ENCODE data around the gene MID1. TPM values are rescaled to one million over a fixed set of nuclear protein-coding genes. Genes with fewer than 3 reads are reported as not detected.

The MID1 gene
- polyA plus RNA-seq, 1 donor, result 11.1 TPM

DNA sequence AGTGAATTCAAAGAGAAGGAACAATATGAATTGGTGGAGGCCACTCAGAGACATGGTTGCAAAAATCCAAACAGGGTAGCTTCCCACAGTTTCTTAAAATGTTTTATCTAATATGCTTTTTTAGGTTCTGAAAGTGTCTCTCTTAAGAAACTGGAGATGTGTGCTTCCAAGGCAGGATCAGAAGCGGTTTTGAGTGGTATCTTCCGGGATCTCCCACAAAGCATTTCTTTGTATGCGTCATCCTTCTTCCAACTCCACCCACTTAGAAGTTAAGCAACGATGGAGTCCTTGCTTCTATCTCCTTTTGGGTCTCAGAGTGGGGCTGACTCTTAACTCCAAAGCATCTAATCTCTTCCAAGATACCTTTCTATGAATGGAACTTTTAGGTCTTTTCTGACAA, 196.7 kb downstream of the MID1 start:
- Histone ChIP-seq H3K9me3 (ENCODE audit: control insufficient read depth, low read depth, low read length) (no peaks in the 10 kb centered on the region), H3K27ac (ENCODE audit: low read length) (no peak overlapping the region), H3K4me1 (ENCODE audit: control insufficient read depth, insufficient read depth, low read length) (no peaks in the 10 kb centered on the region), H3K4me3 (ENCODE audit: low read length) (no peak overlapping the region), H3K36me3 (ENCODE audit: control insufficient read depth, insufficient read depth, low read length) (no peaks in the 10 kb centered on the region), H3K27me3 (ENCODE audit: control insufficient read depth, insufficient read depth, low read length) (no peaks in the 10 kb centered on the region)
- WGBS (ENCODE audit: insufficient coverage, low lambda C conversion rate), result no CpG with 5 or more reads among the region's 4 CpGs
- no peak for DNase-seq

DNA sequence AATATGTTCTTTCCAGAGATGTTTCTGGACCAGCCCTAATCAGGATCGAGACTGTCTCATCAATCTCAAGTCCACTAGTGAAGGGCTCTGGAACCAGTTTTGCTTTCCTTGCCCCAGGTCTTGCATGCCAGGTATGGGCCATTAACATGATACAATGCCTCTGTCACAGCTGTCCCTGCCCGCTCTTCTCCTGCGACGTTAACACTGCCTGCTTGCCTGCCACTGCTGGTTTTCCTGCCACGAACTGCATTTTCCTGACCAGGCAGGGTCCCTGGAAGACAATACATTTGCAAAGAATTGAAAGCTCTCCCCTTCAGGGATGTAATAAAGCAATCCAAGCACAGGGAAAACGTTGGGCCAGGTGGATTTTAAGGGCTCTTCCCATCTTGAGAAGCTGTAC, 200.3 kb downstream of the MID1 start:
- no peak overlapping the region for H3K27ac ChIP-seq (ENCODE audit: low read length)
- no CpG with 5 or more reads among the region's 6 CpGs for WGBS (ENCODE audit: insufficient coverage, low lambda C conversion rate)

DNA sequence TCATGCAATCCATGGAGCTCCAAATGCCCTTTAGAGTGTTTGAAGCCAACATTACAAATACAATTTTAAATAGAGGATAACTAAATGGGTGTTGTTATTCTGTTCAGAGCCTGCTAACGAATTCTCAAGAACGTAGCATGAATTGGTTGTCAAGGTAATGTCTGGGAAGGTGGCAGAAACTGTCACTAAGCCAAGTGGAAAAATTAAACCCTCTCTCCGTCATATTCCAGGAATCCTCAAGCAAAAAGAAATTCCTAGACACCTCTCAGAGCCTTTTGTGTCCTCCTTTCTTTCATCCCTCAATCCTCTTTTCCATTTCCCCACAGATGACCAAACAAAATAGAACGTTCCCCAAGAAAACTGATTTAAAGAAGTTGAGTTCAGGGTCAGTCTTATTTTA, 204.0 kb downstream of the MID1 start:
- Histone ChIP-seq H3K27me3 (ENCODE audit: control insufficient read depth, insufficient read depth, low read length) (no peaks in the 10 kb centered on the region), H3K36me3 (ENCODE audit: control insufficient read depth, insufficient read depth, low read length) (no peaks in the 10 kb centered on the region), H3K4me3 (ENCODE audit: low read length) (no peak overlapping the region), H3K9me3 (ENCODE audit: control insufficient read depth, low read depth, low read length) (no peaks in the 10 kb centered on the region), H3K27ac (ENCODE audit: low read length) (no peak overlapping the region), H3K4me1 (ENCODE audit: control insufficient read depth, insufficient read depth, low read length) (no peaks in the 10 kb centered on the region)
- DNase-seq, result no peak
- WGBS (ENCODE audit: insufficient coverage, low lambda C conversion rate), result no CpG with 5 or more reads among the region's 4 CpGs

More for the DNA sequence above, 200.3 kb downstream of the MID1 start:
- Histone ChIP-seq H3K4me3 (ENCODE audit: low read length) (no peak overlapping the region), H3K4me1 (ENCODE audit: control insufficient read depth, insufficient read depth, low read length) (no peaks in the 10 kb centered on the region), H3K9me3 (ENCODE audit: control insufficient read depth, low read depth, low read length) (no peaks in the 10 kb centered on the region), H3K36me3 (ENCODE audit: control insufficient read depth, insufficient read depth, low read length) (no peaks in the 10 kb centered on the region), H3K27me3 (ENCODE audit: control insufficient read depth, insufficient read depth, low read length) (no peaks in the 10 kb centered on the region)
- no peak for DNase-seq

DNA sequence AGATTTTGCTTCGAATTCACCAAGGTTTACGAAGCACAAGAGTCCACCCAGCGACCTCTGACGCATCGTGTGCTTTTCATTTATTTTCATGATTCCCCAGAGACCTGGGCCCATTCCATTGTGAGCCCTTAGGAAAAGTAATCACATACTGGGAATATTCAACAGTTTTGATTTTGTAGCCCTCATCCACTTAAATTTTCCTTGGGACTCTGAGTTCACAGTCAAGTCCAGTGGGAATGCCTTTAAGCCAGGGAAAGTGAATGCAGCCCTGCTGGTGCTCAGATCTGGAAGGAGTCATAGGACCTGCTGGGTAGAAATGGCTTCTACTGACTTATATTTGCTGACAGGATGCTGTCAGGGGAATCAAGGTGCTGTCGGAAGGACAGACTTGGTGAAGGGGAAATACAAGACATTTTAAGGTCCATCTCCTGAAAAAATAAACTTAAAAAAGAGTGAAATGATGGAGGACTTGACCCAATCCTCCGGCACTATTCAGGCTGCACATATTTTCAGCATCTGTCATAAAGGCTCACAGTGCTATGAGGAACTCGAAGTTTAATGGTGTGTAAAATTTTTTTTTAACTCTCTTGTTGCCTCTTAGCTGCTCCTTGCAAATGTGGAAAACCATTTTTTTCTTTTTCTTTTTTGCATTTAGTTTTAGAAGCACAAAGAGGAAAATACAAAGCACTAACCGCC, 204.9 kb downstream of the MID1 start:
- DNase-seq, result no peak
- Histone ChIP-seq H3K27me3 (ENCODE audit: control insufficient read depth, insufficient read depth, low read length) (no peaks in the 10 kb centered on the region), H3K4me1 (ENCODE audit: control insufficient read depth, insufficient read depth, low read length) (no peaks in the 10 kb centered on the region), H3K27ac (ENCODE audit: low read length) (no peak overlapping the region), H3K9me3 (ENCODE audit: control insufficient read depth, low read depth, low read length) (no peaks in the 10 kb centered on the region), H3K36me3 (ENCODE audit: control insufficient read depth, insufficient read depth, low read length) (no peaks in the 10 kb centered on the region), H3K4me3 (ENCODE audit: low read length) (no peak overlapping the region)
- WGBS (ENCODE audit: insufficient coverage, low lambda C conversion rate), result no CpG with 5 or more reads among the region's 9 CpGs

DNA sequence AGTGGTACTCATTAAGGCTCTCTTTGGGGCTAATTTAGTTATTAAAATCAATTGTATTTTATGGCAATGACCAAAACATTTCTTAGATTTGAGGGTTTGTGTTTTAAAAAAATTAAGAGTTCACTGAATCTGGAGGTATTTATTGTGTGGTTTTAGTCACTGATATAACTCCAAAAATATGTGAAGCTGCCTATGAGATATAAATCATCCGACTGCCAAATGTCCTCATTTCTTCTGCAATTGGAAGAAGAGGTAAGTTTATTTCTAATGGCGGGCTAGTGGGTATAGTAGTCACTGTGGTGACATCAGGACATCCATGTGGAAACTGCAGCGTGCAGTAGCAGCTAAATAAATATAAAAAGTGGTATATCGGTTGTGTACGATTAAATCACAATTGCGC, 205.5 kb downstream of the MID1 start:
- DNase-seq, result no peak
- no peaks in the 10 kb centered on the region for H3K36me3 ChIP-seq (ENCODE audit: control insufficient read depth, insufficient read depth, low read length)
- no CpG with 5 or more reads among the region's 6 CpGs for WGBS (ENCODE audit: insufficient coverage, low lambda C conversion rate)
- H3K4me3 ChIP-seq (ENCODE audit: low read length), result no peak overlapping the region
- no peaks in the 10 kb centered on the region for H3K9me3 ChIP-seq (ENCODE audit: control insufficient read depth, low read depth, low read length)
- no peaks in the 10 kb centered on the region for H3K4me1 ChIP-seq (ENCODE audit: control insufficient read depth, insufficient read depth, low read length)
- H3K27me3 ChIP-seq (ENCODE audit: control insufficient read depth, insufficient read depth, low read length), result no peaks in the 10 kb centered on the region
- no peak overlapping the region for H3K27ac ChIP-seq (ENCODE audit: low read length)

DNA sequence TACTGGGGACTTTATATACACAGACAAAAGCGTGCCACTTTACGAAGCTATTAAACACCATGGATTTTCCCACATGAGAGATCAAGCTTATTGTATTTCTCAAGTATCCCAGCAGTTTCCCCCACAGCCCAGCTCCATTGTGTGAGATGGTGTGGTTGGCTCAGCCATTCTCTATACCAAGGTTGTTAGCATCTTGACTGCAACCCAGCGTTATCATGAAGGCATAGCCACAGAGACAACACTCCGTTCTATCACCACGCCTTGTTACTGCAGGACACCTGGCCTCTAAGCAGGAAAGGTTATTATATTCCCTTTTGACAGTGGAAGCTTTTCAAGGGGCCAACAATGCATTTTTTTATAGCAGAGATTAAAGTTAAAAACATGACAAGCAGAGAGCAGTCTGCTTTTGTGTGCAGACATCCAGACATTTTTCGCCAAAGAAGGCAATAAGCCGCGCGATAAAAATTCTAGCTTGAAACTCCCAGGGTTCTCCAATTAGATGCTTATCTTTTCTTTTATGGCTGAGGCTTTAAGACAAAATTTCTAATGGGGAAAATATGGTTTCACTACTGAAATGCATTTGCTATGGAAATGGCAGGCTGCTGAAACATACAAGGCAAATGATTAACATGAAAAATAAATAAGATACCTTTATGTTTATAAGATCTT, 206.1 kb downstream of the MID1 start:
- WGBS (ENCODE audit: insufficient coverage, low lambda C conversion rate), result no CpG with 5 or more reads among the region's 9 CpGs
- Histone ChIP-seq H3K4me3 (ENCODE audit: low read length) (no peak overlapping the region), H3K27ac (ENCODE audit: low read length) (no peak overlapping the region), H3K4me1 (ENCODE audit: control insufficient read depth, insufficient read depth, low read length) (no peaks in the 10 kb centered on the region), H3K27me3 (ENCODE audit: control insufficient read depth, insufficient read depth, low read length) (no peaks in the 10 kb centered on the region), H3K9me3 (ENCODE audit: control insufficient read depth, low read depth, low read length) (no peaks in the 10 kb centered on the region), H3K36me3 (ENCODE audit: control insufficient read depth, insufficient read depth, low read length) (no peaks in the 10 kb centered on the region)
- DNase-seq, result no peak

DNA sequence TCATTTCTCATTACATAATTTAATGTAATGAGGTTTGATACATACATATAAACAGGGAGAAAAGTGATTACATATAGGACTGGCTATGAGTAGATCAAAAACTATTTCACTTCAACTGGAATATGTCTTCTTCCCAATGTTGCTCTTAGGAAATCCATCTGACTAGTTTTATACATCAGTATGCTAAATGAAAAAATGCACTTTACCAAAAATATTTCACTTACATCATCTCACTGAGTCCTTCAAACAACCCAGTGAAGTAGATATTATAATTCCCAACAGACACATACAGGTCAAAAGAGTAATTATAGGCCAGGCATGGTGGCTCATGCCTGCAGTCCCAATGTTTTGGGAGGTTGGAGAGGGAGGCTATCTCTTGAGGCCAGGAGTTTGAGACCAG, 215.9 kb downstream of the MID1 start:
- no peak overlapping the region for H3K4me3 ChIP-seq (ENCODE audit: low read length)
- no peaks in the 10 kb centered on the region for H3K4me1 ChIP-seq (ENCODE audit: control insufficient read depth, insufficient read depth, low read length)
- H3K36me3 ChIP-seq (ENCODE audit: control insufficient read depth, insufficient read depth, low read length), result no peaks in the 10 kb centered on the region
- H3K27ac ChIP-seq (ENCODE audit: low read length), result no peak overlapping the region
- no peaks in the 10 kb centered on the region for H3K27me3 ChIP-seq (ENCODE audit: control insufficient read depth, insufficient read depth, low read length)
- no peak for DNase-seq
- H3K9me3 ChIP-seq (ENCODE audit: control insufficient read depth, low read depth, low read length), result no peaks in the 10 kb centered on the region

DNA sequence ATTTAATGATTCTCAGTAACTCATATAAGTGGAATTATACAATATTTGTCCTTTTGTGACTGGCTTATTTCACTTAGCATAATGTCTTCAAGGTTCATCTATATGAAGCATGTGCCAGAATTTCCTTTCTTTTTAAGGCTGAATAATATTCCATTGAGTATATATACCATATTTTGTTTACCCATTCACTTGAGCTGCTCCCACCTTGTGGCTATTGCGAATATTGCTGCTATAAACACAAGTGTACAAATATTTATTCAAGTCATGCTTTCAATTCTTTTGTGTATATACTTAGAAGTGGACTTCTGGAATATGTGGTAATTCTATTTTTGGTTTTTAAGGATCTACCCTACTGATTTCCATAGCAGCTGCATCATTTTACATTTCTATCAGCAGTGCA, 219.1 kb downstream of the MID1 start:
- WGBS (ENCODE audit: insufficient coverage, low lambda C conversion rate), result no CpG with 5 or more reads among the region's 1 CpG
- no peak for DNase-seq
- Histone ChIP-seq H3K27me3 (ENCODE audit: control insufficient read depth, insufficient read depth, low read length) (no peaks in the 10 kb centered on the region), H3K4me1 (ENCODE audit: control insufficient read depth, insufficient read depth, low read length) (no peaks in the 10 kb centered on the region), H3K4me3 (ENCODE audit: low read length) (no peak overlapping the region), H3K9me3 (ENCODE audit: control insufficient read depth, low read depth, low read length) (no peaks in the 10 kb centered on the region), H3K27ac (ENCODE audit: low read length) (no peak overlapping the region), H3K36me3 (ENCODE audit: control insufficient read depth, insufficient read depth, low read length) (no peaks in the 10 kb centered on the region)

DNA sequence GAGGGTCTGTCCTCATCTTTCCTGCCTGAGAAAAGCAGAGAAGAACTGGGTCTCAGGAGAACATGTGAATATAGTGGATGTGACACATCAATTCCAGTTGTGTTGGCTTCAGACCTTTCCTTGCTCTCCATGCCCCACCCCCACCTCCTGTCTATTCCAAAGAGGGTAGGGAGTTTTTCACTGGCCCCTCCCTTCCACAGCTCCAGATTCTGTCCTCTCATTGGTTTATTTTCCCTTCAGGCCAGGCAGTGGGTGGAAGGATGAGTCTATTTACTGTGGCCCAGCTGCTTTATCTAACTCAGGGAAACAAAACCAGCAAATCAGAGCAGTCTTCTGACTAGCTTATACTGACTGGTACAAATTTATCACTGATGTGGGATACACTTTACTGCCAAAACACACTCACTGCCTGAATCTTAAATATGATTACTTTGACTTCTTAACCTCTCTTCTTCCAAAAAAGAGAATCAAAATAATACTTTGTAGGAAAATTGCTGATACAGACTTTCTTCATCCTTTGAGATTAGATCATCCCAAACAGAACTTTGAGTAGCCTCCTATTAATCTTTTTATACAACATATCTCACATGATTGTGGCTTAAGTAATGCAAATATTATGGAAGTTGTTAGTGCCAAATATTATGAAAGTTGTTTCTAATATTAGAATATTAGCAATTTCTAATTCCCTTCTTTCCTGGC, 221.2 kb downstream of the MID1 start:
- Histone ChIP-seq H3K4me3 (ENCODE audit: low read length) (no peak overlapping the region), H3K36me3 (ENCODE audit: control insufficient read depth, insufficient read depth, low read length) (no peaks in the 10 kb centered on the region), H3K9me3 (ENCODE audit: control insufficient read depth, low read depth, low read length) (no peaks in the 10 kb centered on the region), H3K27ac (ENCODE audit: low read length) (no peak overlapping the region), H3K4me1 (ENCODE audit: control insufficient read depth, insufficient read depth, low read length) (no peaks in the 10 kb centered on the region), H3K27me3 (ENCODE audit: control insufficient read depth, insufficient read depth, low read length) (no peaks in the 10 kb centered on the region)
- peak in 1 of 2 donors; percentile 5 for DNase-seq

DNA sequence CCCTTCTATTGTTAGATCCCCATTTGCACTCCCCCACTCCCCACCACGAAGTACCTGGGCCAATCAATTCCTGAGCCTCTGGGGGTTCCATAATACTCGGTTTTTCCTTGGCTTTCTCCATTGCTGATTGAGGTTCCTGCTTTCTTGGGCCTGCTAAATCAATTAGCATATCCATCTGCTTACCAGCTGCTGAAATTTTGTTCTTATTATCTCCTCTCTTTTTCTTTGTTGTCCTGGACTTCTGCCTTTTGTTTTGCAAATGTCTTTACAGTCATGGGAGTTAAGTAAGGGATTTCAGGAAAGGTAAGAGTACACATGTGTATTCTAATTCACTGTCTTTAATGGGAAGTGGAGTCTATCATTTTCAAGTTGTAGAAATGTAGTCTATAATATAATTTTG, 222.2 kb downstream of the MID1 start:
- DNase-seq, result no peak
- Histone ChIP-seq H3K27me3 (ENCODE audit: control insufficient read depth, insufficient read depth, low read length) (no peaks in the 10 kb centered on the region), H3K4me3 (ENCODE audit: low read length) (no peak overlapping the region), H3K4me1 (ENCODE audit: control insufficient read depth, insufficient read depth, low read length) (no peaks in the 10 kb centered on the region), H3K36me3 (ENCODE audit: control insufficient read depth, insufficient read depth, low read length) (no peaks in the 10 kb centered on the region), H3K9me3 (ENCODE audit: control insufficient read depth, low read depth, low read length) (no peaks in the 10 kb centered on the region), H3K27ac (ENCODE audit: low read length) (no peak overlapping the region)
- WGBS (ENCODE audit: insufficient coverage, low lambda C conversion rate), result 100% methylated on average over 1 of the region's 2 CpGs
